Osteoblast (primary cell): ENCODE measurements around the gene AMN. TPM values are rescaled to one million over a fixed set of nuclear protein-coding genes. Genes with fewer than 3 reads are reported as not detected.

Experiments
- DNase-seq: peaks from one replicate; pipeline ENCODE4 v3.0.0; 2011; ENCODE audit warnings: low spot score, mixed read lengths; ENCODE audit not compliant: insufficient read length; ENCODE audit errors: missing footprints
- H2AFZ ChIP-seq: 2 replicates; pipeline ENCODE4 v1.6.0; 2011; ENCODE audit warnings: mild to moderate bottlenecking, low read length
- H3K27ac ChIP-seq: 2 replicates; pipeline ENCODE4 v1.5.1; 2011; ENCODE audit warnings: mild to moderate bottlenecking, low read depth, low read length, moderate library complexity
- H3K27me3 ChIP-seq: 2 replicates; pipeline ENCODE4 v1.6.0; 2012; ENCODE audit warnings: mild to moderate bottlenecking, control low read depth, inconsistent platforms, low read length, moderate library complexity; ENCODE audit not compliant: insufficient read depth
- H3K36me3 ChIP-seq: 2 replicates; pipeline ENCODE4 v1.5.1; 2011; ENCODE audit warnings: mild to moderate bottlenecking, low read length, control low read depth, moderate library complexity; ENCODE audit not compliant: insufficient read depth
- H3K4me1 ChIP-seq: 2 replicates; pipeline ENCODE4 v1.5.1; 2011; ENCODE audit warnings: mild to moderate bottlenecking, low read length, control low read depth, moderate library complexity; ENCODE audit not compliant: insufficient read depth
- H3K4me2 ChIP-seq: 2 replicates; pipeline ENCODE4 v1.6.0; 2011; ENCODE audit warnings: mild to moderate bottlenecking, low read length; ENCODE audit not compliant: insufficient read depth
- H3K4me3 ChIP-seq: fragments of 200-600 bp; sonication (generic); 3 replicates; pipeline ENCODE4 v1.5.1; 2012; ENCODE audit warnings: mild to moderate bottlenecking, low read length, inconsistent platforms; ENCODE audit not compliant: insufficient read depth
- H3K79me2 ChIP-seq: 2 replicates; pipeline ENCODE4 v1.6.0; 2012; ENCODE audit warnings: mild to moderate bottlenecking, low read length, control low read depth, inconsistent platforms; ENCODE audit not compliant: insufficient read depth
- H3K9me3 ChIP-seq: 2 replicates; pipeline ENCODE4 v1.5.1; 2011; ENCODE audit warnings: low read depth, low read length, control low read depth
- H4K20me1 ChIP-seq: 2 replicates; pipeline ENCODE4 v1.6.0; 2012; ENCODE audit warnings: mild to moderate bottlenecking, low read length, control low read depth; ENCODE audit not compliant: insufficient read depth
- CTCF ChIP-seq: IDR thresholded peaks from 2 replicates; pipeline ENCODE4 v1.5.1; 2011; ENCODE audit warnings: mild to moderate bottlenecking, low read depth, low read length, moderate library complexity; ENCODE audit errors: extremely low read depth
- total RNA-seq: library from RNA; depleted of rRNA; stranded (reverse); fragments of >200 nt; gene quantifications from 2 replicates; pipeline ENCODE4 v1.2.3, GENCODE V29; 2012

AMN gene
- total RNA-seq, 1 donor = under 0.01 TPM

- no peaks in the 10 kb centered on the region for H3K27me3 ChIP-seq
- peak; percentile 27 for DNase-seq
- H3K4me3 ChIP-seq = no peak overlapping the region
- H3K4me2 ChIP-seq = no peak overlapping the region
- no peaks in the 10 kb centered on the region for H3K4me1 ChIP-seq
- no peaks in the 10 kb centered on the region for H3K79me2 ChIP-seq
- H3K27ac ChIP-seq = no peak overlapping the region
- H4K20me1 ChIP-seq = peaks cover 13% of the 10 kb centered on the region
- peaks cover 85% of the 10 kb centered on the region for H3K36me3 ChIP-seq
- H3K9me3 ChIP-seq = no peaks in the 10 kb centered on the region
- no peak for TF ChIP-seq CTCF
- no peak overlapping the region for H2AFZ ChIP-seq
Observed at GRCh38 chr14:102954081-102954789, 31.8 kb downstream of the AMN start.

- Histone ChIP-seq H3K79me2 (no peaks in the 10 kb centered on the region), H3K9me3 (no peaks in the 10 kb centered on the region), H3K4me3 (no peak overlapping the region), H2AFZ (no peak overlapping the region), H3K4me2 (no peak overlapping the region), H3K27ac (no peak overlapping the region), H4K20me1 (peaks cover 3% of the 10 kb centered on the region), H3K27me3 (no peaks in the 10 kb centered on the region), H3K36me3 (peaks cover 86% of the 10 kb centered on the region), H3K4me1 (no peaks in the 10 kb centered on the region)
- TF ChIP-seq CTCF = no peak
- DNase-seq = peak; percentile 5
Observed at GRCh38 chr14:102955636-102956408, 33.4 kb downstream of the AMN start.

GRCh38 chr14:102957222-102957621 is 34.8 kb downstream of the AMN start:
- Histone ChIP-seq H3K4me3 (no peak overlapping the region), H3K36me3 (peaks cover 82% of the 10 kb centered on the region), H3K27me3 (no peaks in the 10 kb centered on the region), H3K4me1 (no peaks in the 10 kb centered on the region), H4K20me1 (no peaks in the 10 kb centered on the region), H3K79me2 (no peaks in the 10 kb centered on the region), H2AFZ (no peak overlapping the region), H3K27ac (no peak overlapping the region), H3K4me2 (no peak overlapping the region), H3K9me3 (no peaks in the 10 kb centered on the region)
- TF ChIP-seq CTCF = no peak
- peak; percentile 86 for DNase-seq

- H3K9me3 ChIP-seq = no peaks in the 10 kb centered on the region
- peak; percentile 9 for DNase-seq
- no peaks in the 10 kb centered on the region for H3K4me1 ChIP-seq
- H3K27me3 ChIP-seq = no peaks in the 10 kb centered on the region
- H3K4me2 ChIP-seq = no peak overlapping the region
- no peak overlapping the region for H3K27ac ChIP-seq
- no peaks in the 10 kb centered on the region for H3K79me2 ChIP-seq
- no peak overlapping the region for H2AFZ ChIP-seq
- no peaks in the 10 kb centered on the region for H4K20me1 ChIP-seq
- peaks cover 83% of the 10 kb centered on the region for H3K36me3 ChIP-seq
- no peak overlapping the region for H3K4me3 ChIP-seq
- TF ChIP-seq CTCF = no peak
Observed at GRCh38 chr14:102958461-102958860, 36.0 kb downstream of the AMN start.
